Sigmoid colon (tissue), 7 donors: ENCODE measurements around the gene IER2. TPM values are rescaled to one million over a fixed set of nuclear protein-coding genes. Genes with fewer than 3 reads are reported as not detected.
A peak's percentile ranks its signal among the peaks of the same experiment; 100 is the strongest.

Experiments used
- DNase-seq: peaks from one replicate; pipeline ENCODE4 v3.0.0-alpha.2; 2019
- H3K27ac ChIP-seq, 4 donors: fragments of 200-600 bp; sonication (generic); one replicate each; pipeline ENCODE4 v1.5.1; 2016 to 2019; ENCODE audit warnings: mild to moderate bottlenecking in 1 of 4
- H3K27me3 ChIP-seq, 3 donors: fragments of 200-600 bp; sonication (generic); one replicate each; pipeline ENCODE4 v1.5.1; 2019; ENCODE audit warnings: mild to moderate bottlenecking in 1 of 3
- H3K36me3 ChIP-seq, 4 donors: fragments of 200-600 bp; sonication (generic); one replicate each; pipeline ENCODE4 v1.5.1; 2016 to 2019
- H3K4me1 ChIP-seq, 4 donors: fragments of 200-600 bp; sonication (generic); one replicate each; pipeline ENCODE4 v1.5.1; 2017 to 2019
- H3K4me3 ChIP-seq, 4 donors: fragments of 200-600 bp; sonication (generic); one replicate each; pipeline ENCODE4 v1.5.1; 2017 to 2019; ENCODE audit warnings: mild to moderate bottlenecking in 2 of 4, moderate library complexity in 1 of 4
- H3K9me3 ChIP-seq, 4 donors: fragments of 200-600 bp in 3 of 4; sonication (generic) in 3 of 4; one replicate each; pipeline versions ENCODE4 v1.5.1 to v1.6.1; 2013 to 2019
- EP300 ChIP-seq, 4 donors: sonication (generic); formaldehyde crosslinking; IDR thresholded peaks; one replicate each; pipeline ENCODE4 v1.6.1; 2017; ENCODE audit warnings: antibody characterized with exemption in 4 of 4
- POLR2A ChIP-seq, 2 donors: fragments of 450-650 bp; IDR thresholded peaks; one replicate each; pipeline ENCODE4 v1.6.1; 2016; ENCODE audit warnings: antibody characterized with exemption in 2 of 2, mild to moderate bottlenecking in 2 of 2, moderate library complexity in 2 of 2
- POLR2AphosphoS5 ChIP-seq, 4 donors: sonication (generic); formaldehyde crosslinking; IDR thresholded peaks; one replicate each; pipeline ENCODE4 v1.6.1; 2017; ENCODE audit warnings: antibody characterized with exemption in 4 of 4
- WGBS, 2 donors: extraction: QIAGEN DNeasy Blood & Tissue Kit; methylation state at CpG; one replicate each; pipeline ENCODE4 v1.1.7; 2013; 5-methylcytosine and 5-hydroxymethylcytosine counted together
- intact Hi-C: fragments of 100-400 bp; cut with DNase I; formaldehyde crosslinking; loops from one replicate; pipeline ENCODE4 v1.15.1; 2023
- polyA plus RNA-seq, 3 donors: library from polyadenylated mRNA; stranded (reverse); fragments of 200-250 nt; gene quantifications; one replicate each; pipeline ENCODE4 v1.2.3, GENCODE V29; 2013
- total RNA-seq, 4 donors: library from RNA; depleted of rRNA; stranded (reverse); fragments of >200 nt; gene quantifications; one replicate each; pipeline ENCODE4 v1.1.0, GENCODE V29; 2016
- TF ChIP-seq, protein P1 (sequence below), 4 experiments: fragments of 450-650 bp in 3 of 4; fragments of 200-600 bp in 1 of 4; IDR thresholded peaks; one replicate each; pipeline ENCODE4 v1.5.1; 2016 to 2019; ENCODE audit warnings: antibody characterized with exemption in 4 of 4, mild to moderate bottlenecking in 3 of 4, moderate library complexity in 2 of 4
- donor health status: healthy with polysubstance abuse.
- donor health status: Bipolar disorder and iron deficiency.
- donor health status: healthy.

The IER2 gene
- total and polyA plus RNA-seq, 7 donors, result 30.3 to 215 (median 138) TPM

DNA sequence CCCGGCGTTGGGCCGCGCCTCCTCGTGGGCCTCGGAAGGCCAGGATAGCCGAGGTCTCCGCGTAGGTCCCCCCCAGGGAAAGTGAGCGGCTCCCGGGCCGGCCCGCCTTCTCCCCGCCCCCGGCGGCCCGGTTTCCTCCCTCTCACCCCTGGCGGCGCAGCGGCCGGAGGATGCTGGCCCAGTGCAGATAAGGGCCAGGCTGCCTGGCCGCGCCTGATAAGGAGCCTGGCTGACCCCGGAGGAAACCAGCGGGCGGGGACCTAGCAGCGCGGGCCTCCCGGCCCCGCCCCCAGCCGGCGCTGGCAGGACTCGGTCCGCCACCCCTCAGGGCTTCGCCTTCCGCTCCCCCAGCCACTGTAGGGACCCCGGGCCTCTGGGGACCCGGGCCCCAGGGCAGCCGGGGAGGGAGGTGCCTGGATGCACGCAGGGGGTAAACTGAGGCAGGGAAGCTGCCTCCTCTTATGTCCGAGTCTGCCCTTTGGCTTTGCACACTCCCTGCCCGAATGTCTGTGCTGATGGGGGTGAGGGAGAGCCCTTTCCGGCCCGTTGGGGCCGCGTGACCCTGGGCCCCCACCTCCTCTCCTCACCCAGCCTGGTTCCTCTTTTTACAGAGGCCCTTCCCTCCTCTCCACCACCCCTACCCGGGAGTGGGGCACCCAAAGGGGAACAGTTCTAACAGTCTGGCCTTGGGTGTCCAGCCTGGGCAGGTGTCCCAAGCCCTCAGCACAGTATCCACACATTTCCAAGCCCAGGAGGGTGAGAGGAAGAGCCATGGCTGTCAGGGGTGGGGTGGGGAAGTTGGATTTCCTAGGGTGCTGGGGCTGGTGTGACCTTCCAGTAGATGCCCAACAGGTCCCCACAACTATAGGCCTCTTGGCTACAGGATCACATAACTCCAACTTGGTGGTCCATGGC lies 47.3 kb upstream of the IER2 start, which contains the start of gene LYL1:
Gene LYL1, minus strand, starts transcription at position 193 of the 915 bp plus-strand sequence. CDS start 1,687 bp downstream, outside the sequence.
- Histone ChIP-seq H3K9me3 (no peaks in the 10 kb centered on the region), H3K36me3 (peaks cover 0 to 7% (median 2%) of the 10 kb centered on the region in 4 donors), H3K4me3 (peak within 1 kb of the TSS; percentile 18 to 58 (median 46)), H3K4me1 (peaks cover 0 to 55% (median 42%) of the 10 kb centered on the region in 4 donors), H3K27me3 (no peaks in the 10 kb centered on the region), H3K27ac (peak within 1 kb of the TSS; percentile 74 to 95 (median 86))
- peak; percentile 49 to 81 (median 71) for TF ChIP-seq POLR2AphosphoS5 (IDR thresholded peaks at IDR 0.05)
- TF ChIP-seq, protein P1, sequence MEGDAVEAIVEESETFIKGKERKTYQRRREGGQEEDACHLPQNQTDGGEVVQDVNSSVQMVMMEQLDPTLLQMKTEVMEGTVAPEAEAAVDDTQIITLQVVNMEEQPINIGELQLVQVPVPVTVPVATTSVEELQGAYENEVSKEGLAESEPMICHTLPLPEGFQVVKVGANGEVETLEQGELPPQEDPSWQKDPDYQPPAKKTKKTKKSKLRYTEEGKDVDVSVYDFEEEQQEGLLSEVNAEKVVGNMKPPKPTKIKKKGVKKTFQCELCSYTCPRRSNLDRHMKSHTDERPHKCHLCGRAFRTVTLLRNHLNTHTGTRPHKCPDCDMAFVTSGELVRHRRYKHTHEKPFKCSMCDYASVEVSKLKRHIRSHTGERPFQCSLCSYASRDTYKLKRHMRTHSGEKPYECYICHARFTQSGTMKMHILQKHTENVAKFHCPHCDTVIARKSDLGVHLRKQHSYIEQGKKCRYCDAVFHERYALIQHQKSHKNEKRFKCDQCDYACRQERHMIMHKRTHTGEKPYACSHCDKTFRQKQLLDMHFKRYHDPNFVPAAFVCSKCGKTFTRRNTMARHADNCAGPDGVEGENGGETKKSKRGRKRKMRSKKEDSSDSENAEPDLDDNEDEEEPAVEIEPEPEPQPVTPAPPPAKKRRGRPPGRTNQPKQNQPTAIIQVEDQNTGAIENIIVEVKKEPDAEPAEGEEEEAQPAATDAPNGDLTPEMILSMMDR (IDR thresholded peaks at IDR 0.05), result no peak
- intact Hi-C loops, result loop anchor here (5.0 to 10.0 kb wide), 2 partner anchors 49 to 218 kb away; partner anchors contain the start of genes DNASE2, IER2, KLF1 and STX10
- peak; percentile 83 for DNase-seq
- WGBS, 2 donors, result 1% methylated on average over 47 of the region's 47 CpGs

DNA sequence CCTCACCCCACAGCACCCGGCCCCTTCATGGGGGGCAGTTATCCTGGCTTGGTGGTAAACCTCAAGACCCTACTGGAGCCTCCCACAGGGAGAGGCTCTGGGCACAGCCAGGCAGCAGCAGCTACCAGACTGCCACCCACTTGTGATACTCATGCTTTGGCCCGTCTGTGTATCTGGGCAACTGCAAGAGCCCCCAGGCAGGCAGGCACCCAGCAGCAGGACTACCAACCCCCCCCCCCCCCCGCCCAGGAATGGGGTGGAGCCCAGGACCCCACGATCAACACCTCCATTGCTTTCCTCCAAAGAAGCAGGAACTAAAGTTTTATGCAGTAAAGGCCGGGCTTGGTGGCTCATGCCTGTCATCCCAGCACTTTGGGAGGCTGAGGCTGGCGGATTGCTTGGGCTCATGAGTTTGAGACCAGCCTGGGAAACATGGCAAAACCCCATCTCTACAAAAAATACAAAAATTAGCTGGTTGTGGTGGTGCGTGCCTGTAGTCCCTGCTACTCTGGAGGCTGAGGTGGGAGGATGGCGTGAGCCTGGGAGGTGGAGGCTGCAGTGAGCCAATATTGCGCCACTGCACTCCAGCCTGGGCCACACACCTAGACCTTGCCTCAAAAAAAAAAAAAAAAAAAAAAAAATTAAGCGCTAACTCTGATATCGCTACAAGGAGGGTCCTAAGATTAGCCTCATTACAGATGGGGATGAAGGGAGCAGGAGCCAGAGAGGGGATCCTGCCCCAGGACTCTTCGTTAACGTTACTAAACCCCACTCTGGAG lies 46.4 kb upstream of the IER2 start:
- H3K9me3 ChIP-seq, result no peaks in the 10 kb centered on the region
- H3K27ac ChIP-seq, result peak overlapping the region; percentile 74 to 95 (median 86)
- H3K4me3 ChIP-seq, result peak overlapping the region in 2 of 4 donors; percentile 17 to 29
- peaks cover 0 to 7% (median 2%) of the 10 kb centered on the region in 4 donors for H3K36me3 ChIP-seq
- TF ChIP-seq EP300 (IDR thresholded peaks at IDR 0.05), result no peak
- TF ChIP-seq POLR2A (IDR thresholded peaks at IDR 0.05), result no peak
- no peak for TF ChIP-seq POLR2AphosphoS5 (IDR thresholded peaks at IDR 0.05)
- TF ChIP-seq, protein P1 (IDR thresholded peaks at IDR 0.05), result no peak
- intact Hi-C loops, result loop anchor here (5.0 to 10.0 kb wide), 2 partner anchors 49 to 219 kb away; partner anchors contain the start of genes DNASE2, IER2, KLF1 and STX10
- no peaks in the 10 kb centered on the region for H3K27me3 ChIP-seq
- WGBS, 2 donors, result 59 to 85% methylated on average over 13 of the region's 13 CpGs
- peaks cover 0 to 46% (median 36%) of the 10 kb centered on the region in 4 donors for H3K4me1 ChIP-seq
- DNase-seq, result no peak

DNA sequence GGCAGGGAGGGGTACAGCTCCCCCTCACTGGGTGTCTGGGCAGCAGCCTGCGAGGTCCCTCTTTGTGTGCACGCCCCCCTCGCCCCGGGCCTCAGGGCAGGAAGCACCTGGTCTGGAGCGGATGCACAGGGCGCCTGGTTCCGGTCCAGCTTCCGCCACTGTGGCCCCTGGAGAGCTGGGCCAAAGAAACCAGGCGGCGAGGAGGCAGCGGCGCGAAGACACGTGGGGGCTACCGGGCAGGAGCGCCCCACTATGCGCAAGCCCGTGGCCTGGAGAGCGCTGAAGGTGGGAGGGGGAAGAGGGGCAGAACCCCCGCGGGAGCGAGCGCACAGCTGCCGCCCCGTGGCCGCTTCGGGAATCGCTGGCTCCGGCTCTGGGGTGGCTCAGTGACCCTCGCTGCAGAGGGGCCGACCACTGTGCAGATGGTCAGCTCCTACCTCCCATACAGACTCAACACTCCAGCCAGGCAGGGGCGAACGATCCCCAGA lies 45.8 kb upstream of the IER2 start:
- Histone ChIP-seq H3K9me3 (no peaks in the 10 kb centered on the region), H3K27ac (peak overlapping the region; percentile 74 to 95 (median 86)), H3K4me3 (peak overlapping the region in 3 of 4 donors; percentile 7 to 29 (median 17)), H3K4me1 (peaks cover 0 to 40% (median 31%) of the 10 kb centered on the region in 4 donors), H3K36me3 (peaks cover 0 to 13% (median 4%) of the 10 kb centered on the region in 4 donors), H3K27me3 (no peaks in the 10 kb centered on the region)
- WGBS, 2 donors, result 35 to 75% methylated on average over 33 of the region's 33 CpGs
- TF ChIP-seq, protein P1 (IDR thresholded peaks at IDR 0.05), result peak; percentile 62 to 84 (median 76)
- TF ChIP-seq EP300 (IDR thresholded peaks at IDR 0.05) (peak in 1 of 4 donors; percentile 47), POLR2AphosphoS5 (IDR thresholded peaks at IDR 0.05) (peak; percentile 55 to 86 (median 70)), POLR2A (IDR thresholded peaks at IDR 0.05) (no peak)
- DNase-seq, result peak; percentile 86
- intact Hi-C loops, result loop anchor here (5.0 to 10.0 kb wide), 2 partner anchors 48 to 220 kb away; partner anchors contain the start of genes DNASE2, IER2, KLF1 and STX10
